GM18873 (cell line): Measurements from ENCODE around the gene ANKRD53.

Experiments used
- ATAC-seq: cut with Tn5 transposase; IDR thresholded peaks from one replicate; pipeline ENCODE4 v1.9.1; 2021; ENCODE audit warnings: mild to moderate bottlenecking, moderate library complexity, moderate number of reproducible peaks; ENCODE audit not compliant: unreplicated experiment, low FRiP score

The ANKRD53 gene

DNA sequence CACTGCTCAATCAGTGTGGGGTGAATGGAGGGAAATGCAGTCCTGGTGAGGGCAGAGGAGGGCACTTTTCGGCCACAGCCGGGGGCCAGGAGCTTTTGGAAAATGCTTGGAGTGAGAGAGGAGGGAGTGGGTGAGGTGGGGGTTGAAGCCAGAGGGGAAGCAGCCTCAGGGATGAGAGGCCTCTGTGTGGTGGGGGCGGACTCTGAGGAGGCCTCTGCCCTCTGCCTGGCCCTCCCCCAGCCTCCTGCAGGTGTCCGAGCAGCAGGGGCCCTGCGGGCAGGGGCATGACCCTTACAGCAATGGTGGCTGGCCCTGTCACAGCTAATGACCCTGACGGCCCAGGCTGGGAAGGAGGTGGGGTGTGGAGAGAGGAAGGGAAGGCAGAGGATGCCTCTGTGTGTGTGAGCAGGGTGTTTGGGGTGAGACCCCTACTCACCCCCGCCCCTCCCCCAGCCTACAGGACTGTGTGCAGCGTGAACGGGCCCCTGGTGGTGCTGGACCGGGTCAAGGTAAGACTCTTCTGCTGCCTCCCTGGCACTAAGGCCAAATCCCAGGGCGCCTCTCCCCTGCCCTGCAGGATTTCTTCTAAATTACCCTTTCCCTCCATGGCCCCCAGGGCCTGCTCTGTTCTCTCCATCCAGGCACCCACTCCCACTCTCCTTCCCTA lies 35.1 kb upstream of the ANKRD53 start:
- no peak for ATAC-seq

DNA sequence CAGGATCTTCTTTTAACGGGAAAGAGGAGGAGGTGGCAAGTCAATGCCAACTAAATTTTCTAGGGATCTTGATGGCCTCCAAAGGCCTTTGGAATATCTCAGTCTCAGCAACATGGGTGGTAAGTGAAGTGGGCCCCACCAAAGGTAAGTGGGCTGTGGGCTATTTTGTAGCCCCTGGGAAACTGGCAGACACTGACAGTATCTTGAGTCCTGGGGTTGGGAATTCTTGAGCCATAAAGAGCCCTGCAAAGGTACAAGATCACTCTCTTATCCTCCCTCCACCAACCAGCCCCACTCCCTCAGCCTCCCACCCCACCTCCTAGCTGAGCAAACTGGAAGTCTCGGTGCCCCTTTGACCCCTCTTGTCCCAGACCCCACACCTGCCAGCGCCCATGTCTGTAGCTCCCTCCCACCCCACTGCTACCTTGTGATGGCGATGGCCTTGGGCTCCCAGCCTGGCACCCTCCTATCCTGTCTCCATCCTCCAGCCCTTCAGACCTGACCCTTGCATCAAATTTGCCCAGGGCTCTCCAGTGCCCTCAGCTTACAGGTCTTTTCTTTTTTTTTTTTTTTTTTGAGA lies 34.2 kb upstream of the ANKRD53 start:
- no peak for ATAC-seq

DNA sequence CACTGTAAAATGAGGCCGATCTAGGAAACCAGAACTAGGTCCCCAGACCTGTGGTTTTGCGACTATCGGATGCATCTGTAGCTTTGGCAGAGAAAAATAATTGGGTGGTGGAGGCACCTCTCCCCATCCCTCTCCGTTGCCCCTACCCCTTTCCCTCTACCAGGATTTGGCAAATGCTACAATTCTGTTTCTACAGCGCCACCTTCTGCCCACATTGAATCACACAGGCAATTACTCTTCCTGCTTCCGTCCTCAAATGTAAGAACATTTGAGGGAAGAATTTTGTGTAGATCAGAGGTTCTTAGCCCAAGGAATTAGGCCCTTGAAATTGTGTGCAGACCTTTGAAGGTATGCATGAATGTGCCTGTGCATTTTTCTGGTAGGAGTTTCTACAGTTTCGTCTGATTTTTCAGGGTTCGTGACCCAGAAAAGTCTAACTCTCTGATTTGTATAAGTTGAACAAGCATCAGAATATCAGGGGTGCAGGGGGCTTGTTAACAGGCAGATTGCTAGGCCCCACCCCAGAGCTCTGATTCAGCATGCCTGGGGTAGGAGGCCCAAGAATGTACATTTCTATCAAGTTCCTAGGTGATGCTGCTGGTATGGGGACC lies 31.5 kb upstream of the ANKRD53 start:
- no peak for ATAC-seq

DNA sequence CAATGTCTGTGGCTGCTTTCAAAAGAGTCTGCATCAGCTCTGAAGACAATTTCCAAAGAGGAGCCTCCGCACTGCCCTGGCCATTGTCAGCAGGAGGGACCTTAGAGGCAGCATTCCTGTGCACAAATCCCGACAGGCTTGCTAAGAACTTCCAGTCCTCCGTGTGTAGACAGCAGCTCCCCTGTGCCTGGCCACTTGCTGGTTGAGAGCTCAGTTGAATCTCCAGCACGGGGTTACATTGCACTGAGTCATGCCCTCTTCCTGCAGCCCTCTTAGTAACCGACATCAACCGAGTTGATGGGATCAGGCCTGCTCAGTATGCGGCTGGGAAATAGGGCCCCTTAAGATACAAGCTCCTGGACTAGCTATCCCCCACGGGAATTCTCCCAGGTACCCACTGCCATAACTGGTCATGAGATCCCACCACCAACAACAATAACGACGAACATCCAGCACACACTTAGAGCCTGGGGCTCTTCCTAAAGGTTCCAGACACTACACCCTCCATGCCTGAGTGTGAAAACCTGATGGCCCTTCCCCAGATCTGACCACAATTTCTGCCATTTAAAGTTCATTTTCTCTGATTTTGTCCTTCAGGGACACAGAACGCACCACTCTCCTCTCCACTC lies 30.8 kb upstream of the ANKRD53 start:
- ATAC-seq: no peak

DNA sequence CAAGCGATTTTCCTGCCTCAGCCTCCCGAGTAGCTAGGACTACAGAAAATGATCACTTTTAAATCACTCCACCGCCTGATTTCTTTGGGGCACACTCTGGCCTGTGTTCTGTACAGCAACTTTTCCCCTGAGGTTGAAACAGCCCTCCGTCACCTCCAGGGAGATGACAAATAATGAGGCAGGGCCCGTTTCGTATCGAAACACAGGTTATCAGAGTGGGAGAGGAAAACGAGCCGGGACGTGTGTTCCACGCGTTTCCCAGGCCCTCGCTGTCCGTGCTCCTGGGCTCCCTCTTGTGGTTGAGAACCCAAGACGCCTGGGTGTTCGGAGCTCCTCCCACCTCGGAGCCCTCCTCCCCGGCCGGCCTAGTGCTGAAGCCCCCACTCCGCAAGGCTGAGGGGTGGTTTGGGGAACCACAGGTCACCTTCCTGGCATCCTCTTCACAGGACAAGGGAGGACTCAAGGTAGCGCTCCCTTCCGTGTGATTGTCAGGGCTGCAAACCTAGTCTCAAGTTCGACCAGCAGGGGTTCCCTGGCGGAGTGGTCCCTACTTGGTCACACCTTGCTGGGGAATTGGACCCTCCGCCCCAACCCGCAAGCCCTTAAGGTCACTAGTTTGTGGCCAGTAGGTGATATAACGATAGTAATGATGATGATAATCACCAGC lies 30.0 kb upstream of the ANKRD53 start:
- no peak for ATAC-seq

DNA sequence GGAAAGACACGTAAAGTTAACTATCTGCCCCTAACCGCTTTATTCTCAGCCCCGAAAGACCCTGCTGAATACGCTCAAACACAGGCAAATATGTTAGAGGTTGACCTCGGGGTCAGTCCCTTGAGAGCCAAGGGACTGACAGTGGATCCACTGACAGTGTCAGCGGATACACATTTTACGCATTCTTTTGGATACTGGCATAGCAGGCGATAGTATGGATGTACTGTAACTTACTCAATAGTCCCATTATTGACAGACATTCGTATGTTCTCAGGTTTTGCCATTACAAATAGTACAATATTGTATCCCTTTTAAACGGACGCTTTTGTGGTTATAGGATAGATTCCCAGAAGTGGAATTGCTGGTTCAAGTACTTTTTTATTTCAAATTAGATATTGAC lies 29.3 kb upstream of the ANKRD53 start:
- no peak for ATAC-seq

DNA sequence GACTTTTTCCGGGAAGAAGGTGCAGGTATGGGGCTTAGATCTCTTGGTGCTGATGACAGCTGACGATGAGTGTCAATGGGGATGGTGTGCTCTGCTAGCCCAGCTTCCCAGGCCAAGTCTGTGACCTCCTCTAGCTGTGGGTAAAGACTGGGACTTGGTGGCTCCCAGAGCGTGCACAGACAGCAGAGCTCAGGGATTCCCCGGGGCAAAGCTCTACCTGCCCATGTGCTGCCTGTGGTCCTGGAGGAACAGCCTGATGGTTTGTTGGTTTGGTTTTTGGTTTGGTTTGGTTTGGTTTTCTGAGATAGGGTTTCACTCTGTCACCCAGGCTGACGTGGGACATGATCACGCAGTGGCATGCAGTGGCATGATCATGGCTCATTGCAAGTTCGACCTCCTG lies 23.5 kb upstream of the ANKRD53 start:
- ATAC-seq: no peak

DNA sequence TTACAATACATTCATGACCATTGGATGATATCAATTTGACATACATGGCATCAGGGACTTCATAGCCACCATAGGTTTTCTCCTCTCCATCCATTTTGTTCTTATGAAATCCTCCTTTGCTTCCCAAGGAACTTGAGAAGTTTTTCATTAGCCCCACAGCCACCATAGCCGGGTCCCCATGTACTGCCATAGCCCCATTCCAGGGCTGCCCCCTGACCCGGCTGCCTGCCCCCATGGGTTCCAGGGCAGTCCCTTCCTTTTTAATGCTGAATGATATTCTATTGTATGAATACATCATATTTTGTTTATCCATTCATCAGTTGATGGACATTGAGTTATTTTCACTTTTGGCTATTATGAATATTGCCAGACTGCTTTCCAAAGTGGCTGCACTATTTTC lies 22.3 kb upstream of the ANKRD53 start:
- ATAC-seq: no peak

DNA sequence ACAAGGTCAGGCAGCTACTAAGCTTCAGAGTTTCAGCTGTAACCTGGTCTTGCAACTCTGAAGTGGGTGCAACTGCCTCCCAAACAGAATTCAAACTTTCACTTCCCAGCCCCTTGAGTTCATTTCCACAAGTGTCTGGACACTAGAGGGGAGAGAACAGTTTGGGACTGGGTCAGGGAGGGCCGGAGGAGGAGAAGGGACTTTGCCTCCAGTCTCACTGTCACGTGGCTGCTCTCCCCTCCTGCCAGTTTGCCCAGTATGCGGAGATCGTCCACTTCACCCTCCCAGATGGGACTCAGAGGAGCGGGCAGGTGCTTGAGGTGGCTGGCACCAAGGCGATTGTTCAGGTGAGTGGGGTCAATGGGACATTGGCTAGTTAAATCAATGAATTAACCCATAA lies 20.6 kb upstream of the ANKRD53 start:
- ATAC-seq: no peak

DNA sequence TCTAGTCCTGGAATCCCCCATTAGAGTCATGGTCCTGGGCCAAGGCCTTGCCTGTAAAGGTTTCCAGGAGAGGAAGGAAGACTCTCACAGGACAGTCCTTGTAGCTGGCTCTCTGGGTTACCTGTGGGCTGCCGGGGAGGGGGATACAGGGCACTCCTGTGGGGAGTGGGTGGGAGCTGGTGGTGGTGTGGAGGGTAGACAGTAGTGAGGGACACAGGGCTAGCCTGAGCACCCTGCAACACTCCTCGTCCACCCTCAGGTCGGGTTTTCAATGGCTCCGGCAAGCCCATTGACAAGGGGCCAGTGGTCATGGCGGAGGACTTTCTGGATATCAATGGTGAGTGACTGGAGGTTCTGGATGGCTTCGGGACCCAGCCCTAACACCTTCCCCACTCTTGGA lies 19.7 kb upstream of the ANKRD53 start:
- no peak for ATAC-seq

DNA sequence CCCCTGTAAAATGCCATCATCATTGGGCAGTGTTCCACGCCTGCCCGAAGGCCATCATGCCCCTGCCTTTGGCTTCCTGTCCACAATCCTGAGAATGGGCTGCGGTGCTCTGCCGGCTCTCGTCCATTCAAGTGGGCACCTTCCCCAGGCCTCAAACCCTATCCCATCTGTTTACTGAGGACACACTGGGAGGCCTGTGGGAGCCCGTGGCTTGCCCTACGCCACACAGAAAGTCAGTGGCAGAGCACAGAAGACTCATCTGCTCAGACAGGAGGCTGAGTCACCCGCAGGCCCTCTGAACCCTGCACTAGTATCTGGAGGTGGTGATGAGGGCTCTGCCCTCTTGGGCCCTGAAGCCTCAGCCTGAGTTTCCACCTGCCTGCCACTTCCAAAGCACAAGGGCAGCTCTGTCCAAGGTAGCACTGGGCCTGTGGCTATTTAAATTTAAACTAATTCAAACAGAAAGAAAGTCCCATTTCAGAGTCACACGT lies 19.1 kb upstream of the ANKRD53 start:
- ATAC-seq: no peak

DNA sequence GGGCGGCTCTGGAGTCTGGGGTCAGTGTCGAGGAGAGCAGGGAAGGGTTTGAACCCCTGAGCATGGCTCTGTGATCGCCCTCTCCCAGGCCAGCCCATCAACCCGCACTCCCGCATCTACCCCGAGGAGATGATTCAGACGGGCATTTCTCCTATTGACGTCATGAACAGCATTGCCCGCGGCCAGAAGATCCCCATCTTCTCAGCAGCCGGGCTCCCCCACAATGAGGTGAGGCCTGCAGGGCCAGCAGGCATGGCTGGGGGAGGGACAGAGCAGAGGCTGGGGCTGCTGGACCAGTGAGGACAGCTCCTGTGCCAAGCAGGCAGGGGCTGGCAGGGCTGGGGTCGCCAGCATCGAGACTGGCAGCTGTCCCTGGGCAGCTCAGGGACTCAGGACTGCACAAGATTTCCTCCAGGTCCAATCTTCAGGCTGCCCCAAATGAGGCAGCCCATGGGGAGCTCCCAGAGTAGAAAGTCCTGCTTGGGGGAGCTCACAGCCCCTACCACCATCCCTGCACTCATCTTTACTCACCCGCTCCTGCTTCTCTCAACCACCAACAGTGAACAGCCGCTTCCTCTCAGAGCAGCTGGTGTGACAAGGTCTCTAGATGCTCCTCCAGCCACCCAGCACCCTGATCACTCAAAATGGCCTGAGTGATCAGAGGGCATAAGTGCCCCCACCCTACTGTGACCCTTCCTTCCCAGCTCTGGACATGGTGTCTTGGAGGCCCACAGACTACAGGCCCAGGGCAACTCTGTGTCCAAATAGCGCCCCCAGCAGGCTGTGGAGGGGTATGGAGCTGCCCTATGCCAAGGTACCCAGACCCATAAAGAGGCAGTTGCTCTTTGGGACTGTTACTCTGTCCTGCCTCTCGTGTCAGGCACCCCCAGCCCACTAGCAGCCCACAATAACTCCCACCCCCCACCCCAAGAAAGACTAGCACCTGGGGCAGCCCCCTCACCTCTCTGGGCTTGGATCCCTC lies 18.3 kb upstream of the ANKRD53 start:
- ATAC-seq: no peak

DNA sequence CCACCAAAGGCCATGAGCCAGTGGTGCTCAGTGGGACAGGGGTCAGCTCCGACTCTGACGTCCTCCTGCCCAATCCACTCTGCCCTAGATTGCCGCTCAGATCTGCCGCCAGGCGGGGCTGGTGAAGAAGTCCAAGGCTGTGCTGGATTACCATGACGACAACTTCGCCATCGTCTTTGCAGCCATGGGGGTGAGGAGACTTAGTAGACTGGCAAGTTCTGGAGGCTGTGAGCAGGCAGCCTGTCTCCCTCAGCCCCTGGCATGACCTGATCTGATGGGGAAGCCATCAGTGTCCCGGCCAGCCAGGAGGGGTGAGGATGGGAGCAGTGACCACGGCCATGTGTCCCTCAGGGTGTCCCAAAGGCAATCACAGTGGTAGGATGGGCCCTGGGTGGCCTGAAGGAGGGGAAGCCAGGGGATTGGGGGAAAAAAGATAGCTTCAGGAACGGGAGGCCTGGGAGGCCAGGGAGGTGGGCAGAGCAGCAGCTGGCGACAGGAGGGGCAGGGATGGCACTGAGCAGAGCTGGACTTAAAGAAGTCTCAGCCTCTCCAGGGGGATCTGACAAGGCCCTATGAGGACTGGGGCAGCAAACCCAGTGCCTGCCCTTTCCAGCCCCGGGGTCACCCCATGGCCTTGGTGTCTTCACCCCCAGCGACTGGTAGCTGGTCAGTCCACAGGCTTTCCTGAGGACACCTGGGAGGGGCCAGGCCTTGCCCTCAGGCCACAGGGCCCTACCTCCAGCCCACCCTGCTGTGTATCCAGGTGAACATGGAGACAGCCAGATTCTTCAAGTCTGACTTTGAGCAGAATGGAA lies 17.4 kb upstream of the ANKRD53 start:
- ATAC-seq: no peak

DNA sequence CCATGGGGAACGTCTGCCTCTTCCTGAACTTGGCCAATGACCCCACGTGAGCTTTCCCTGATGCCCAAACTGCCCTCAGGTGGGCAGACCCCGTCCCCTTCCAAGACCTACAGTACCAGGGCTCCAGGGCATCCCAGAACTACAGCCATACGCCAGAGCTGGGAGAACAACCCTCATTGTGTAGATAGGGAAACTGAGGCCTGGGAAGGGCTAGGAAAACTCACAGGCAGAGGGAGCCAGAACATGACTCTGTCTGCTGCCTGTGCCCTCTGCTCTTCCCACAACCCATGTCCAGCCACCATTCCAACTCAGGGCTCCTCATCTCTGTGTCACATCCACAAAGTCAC lies 16.8 kb upstream of the ANKRD53 start:
- no peak for ATAC-seq

DNA sequence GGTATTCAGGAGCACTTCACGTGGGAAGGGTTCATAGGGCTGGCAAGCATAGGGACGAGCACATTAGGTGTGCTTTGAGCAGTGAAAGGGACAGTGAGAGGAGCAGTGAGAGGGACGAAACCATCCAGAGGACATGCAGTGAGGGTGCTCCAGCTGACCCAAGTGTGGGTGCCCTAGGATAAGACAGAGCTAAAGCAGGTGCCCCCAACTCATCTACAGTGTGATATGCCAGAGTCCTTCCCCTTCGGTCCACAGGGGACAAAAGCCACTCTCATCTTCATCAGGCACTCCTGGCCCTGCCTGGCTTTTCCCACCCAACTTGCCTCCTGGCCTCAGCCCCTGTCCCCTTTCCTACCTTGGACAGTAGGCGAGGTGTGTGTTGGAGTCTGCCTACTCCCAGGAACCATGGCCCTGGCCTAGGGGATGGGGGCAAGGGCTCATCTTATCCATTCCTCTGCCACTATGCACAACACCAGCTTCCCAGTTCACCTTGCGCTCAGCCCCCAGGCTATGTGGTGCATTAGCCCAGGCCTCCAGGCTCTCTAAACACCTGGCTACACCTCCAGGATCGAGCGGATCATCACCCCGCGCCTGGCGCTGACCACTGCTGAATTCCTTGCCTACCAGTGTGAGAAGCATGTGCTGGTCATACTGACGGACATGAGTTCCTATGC lies 16.1 kb upstream of the ANKRD53 start:
- no peak for ATAC-seq

DNA sequence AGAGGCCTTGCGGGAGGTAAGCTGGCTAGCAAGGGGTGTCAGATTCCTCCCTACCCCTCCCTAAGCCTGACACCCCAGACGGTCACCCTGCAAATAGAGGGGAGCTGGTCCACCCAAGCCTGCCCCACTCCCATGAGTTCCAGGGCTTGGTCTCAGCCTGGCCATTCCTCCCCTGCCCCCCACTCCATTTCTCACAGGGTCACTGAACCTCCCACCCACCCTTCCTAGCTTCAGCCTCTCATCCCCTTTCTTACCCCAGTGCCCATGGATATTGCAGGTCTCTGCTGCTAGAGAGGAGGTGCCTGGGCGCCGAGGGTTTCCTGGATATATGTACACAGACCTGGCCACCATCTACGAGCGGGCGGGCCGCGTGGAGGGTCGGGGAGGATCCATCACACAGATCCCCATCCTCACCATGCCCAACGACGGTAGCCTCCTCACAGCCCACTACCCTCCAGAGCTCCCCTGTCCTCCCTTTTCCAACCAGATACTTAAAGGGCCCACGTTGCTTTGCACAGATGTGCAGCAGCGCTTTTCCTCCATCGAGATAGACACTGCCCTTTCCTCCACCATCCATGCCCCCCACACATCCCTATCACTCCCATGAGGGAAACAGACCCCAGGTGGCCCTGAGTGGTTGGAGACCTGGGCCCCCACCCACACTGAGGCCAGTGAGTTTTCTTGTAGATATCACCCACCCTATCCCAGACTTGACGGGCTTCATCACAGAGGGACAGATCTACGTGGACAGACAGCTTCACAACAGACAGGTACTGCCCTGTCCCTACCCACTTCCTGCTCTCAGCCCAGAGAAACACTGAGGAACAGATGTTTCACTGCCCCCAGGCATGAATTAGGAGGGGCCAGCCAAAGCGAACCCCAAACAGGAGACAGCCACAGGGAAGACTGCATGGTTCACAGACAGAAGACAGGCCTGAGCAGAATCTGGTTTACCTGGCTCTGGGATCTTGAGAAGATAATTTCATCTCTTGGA lies 15.2 kb upstream of the ANKRD53 start:
- ATAC-seq: no peak

DNA sequence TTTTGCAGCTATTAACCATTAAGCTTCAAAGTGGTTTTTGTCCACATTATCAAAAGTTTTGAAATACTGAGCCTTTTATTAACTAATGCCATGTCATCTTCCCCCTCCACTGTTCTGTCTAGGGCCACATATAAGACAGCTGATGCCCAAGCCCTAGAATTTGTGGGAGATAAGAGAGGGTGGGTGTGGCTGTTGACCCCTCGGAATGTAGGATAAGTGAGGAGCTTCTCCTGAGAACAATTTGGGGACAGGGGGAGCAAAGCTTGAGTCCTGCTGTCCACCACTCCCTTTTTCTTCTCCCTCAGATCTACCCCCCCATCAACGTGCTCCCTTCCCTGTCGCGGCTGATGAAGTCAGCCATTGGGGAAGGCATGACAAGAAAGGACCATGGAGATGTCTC lies 14.3 kb upstream of the ANKRD53 start:
- ATAC-seq: no peak
